Inflammatory macrophage treated with lipopolysaccharide for 4 hours (primary cell): ENCODE results near the gene PRR19.

ENCODE experiments used
- DNase-seq: peaks from one replicate; pipeline ENCODE4 v3.0.0-alpha.2; 2020

Gene PRR19

DNA sequence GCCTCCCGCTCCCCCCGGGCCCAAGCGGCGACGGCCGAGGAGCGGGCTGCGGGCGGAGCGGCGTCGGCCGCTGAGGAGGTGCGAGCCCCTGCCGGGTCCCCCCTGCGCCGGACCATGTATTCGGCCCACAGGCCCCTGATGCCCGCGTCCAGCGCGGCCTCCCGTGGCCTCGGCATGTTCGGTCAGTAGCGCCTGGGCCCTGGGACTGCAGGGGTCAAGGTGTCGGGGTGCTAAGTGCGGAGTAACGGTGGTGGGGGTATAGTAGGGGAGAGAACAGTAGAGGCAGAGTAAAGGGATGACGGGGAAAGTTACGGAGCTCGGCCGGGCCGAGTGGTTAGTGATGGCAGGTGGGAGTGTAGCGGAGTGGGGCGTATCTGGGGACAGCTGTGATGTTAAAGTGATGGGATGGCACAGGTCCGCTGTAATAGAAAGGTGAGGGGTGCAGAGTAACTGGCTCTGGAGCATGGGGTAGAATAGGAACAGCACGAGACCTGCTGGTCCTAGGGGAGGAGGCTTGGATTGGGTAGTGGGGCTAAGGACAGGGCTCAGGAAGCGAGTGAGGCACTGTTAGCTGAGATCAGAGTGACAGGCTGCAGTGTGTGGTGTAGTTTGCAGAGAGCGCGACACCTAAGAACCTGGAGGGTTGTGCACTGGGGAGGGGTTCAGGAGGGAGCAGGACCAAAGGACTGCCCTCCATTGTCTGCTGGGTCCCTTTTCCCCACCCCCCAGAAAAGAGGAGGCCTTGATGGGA, 17.2 kb upstream of the PRR19 start:
- DNase-seq = no peak

DNA sequence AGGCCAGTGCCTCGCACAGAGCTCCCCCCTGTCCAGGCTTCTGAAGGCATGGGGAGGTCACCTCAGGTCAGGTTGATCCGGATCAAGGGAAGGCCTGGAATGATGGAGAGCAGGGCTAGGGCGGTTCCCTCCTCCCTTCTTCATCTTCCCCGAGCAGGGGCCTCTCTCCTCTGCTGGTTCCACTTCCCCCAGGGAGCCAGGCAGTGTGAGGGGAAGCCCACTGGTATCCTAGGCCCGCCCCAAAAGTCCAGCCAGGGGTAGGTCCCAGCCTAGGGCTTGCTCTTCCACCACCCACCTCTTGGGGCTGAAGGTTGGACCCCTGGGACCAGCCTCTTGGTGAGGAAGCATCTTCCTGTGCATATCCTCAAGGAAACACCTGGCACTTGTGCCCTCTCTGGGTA, 16.4 kb upstream of the PRR19 start:
- DNase-seq = peak; percentile 50

DNA sequence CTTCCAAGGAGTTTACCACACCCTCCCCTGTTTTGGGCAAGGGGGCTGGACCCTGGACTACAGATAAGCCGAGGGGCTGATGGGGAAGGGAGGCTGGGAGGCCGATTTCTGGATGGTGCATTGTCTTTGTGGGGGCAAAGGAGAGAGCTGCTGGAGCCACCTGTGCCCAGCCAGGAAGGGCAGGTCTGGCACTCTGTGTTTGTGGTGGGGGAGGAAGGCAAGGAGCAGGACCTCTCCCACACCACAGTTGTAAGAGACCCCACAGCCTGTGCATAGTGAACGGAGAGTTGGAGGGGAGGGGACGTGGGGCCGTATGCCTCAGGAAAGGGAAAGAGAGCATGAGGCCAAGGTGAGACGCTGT, 16.0 kb upstream of the PRR19 start:
- no peak for DNase-seq

DNA sequence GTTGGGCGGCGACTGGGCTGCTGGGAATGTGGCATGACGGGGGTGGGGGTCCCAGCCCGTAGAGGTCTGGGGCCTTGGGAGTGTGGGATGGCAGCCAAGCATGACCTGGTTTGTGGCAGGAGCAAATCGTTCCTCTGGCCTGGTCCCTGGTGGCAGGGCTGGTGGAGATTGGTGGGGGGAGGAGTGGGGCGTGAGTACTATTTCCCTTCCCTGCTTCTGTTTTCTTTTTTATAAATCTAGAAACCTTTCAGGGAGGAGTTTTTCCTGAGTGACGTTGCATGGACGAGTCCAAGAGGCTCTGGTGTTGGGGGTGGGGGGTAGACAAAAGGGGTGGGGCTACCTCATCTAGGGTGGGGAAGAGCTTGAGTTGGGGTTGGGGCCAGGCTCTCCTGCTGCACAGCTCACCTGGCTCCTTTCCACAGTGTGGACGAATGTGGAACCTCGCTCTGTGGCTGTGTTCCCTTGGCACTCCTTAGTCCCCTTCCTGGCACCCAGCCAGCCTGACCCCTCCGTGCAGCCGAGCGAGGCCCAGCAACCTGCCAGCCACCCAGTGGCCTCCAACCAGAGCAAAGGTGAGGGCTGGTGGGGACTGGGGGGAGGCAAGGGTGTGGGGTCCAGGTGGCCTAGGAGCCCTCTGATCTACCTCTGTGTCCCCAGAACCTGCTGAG, 15.4 kb upstream of the PRR19 start:
- peak; percentile 53 for DNase-seq

DNA sequence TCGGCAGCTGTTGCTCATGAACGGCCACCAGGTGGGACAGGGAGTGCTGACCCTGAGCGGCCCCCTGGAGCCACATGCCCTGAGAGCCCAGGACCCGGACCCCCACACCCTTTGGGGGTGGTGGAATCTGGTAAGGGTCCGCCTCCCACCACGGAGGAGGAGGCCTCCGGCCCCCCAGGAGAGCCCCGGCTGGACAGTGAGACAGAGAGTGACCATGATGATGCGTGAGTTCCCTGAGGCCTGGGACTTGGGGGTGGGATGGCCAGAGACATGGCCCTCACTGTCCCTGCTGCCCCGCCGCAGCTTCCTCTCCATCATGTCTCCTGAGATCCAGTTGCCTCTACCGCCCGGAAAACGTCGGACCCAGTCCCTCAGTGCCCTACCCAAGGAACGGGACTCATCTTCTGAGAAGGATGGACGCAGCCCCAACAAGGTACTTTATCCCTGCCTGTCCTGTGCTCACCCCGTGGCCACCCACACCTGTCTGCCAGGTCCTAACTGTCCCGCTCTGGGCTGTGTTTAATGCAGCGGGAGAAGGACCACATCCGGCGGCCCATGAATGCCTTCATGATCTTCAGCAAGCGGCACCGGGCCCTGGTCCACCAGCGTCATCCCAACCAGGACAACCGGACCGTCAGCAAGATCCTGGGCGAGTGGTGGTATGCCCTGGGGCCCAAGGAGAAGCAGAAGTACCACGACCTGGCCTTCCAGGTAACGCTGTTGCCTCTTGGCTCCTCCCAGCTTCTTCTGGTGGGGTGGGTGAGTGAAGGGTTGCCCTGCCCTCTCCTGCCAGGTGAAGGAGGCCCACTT, 14.7 kb upstream of the PRR19 start:
- no peak for DNase-seq

DNA sequence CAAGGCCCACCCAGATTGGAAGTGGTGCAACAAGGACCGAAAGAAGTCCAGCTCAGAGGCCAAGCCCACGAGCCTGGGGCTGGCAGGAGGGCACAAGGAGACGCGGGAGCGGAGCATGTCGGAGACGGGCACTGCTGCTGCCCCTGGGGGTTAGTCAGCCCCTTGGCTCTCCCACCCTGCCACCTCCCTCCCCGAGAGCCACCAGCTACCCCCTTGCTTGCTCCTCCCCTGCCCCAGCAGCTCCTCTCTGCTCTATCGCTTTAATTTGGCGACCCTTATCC, 14.2 kb upstream of the PRR19 start:
- no peak for DNase-seq

DNA sequence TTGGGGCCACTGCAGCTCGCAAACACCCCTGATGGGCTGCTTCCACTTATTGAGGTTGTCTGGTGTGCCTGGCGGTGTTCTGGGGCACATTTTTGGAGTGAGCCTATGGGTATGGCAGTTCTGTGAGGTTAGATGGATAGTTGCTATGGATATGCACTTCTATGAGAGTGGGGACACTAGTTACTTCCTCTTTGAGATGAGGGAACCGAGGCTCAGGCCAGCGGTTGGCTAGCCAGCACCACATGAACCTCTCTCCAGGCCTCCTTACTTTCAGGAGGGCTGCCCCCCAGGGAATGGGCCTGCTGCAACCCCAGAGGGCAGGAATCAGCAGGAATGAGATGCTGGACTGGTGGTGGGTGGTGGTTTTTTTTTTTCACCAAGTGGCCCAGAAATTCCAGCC, 13.5 kb upstream of the PRR19 start:
- DNase-seq = no peak

DNA sequence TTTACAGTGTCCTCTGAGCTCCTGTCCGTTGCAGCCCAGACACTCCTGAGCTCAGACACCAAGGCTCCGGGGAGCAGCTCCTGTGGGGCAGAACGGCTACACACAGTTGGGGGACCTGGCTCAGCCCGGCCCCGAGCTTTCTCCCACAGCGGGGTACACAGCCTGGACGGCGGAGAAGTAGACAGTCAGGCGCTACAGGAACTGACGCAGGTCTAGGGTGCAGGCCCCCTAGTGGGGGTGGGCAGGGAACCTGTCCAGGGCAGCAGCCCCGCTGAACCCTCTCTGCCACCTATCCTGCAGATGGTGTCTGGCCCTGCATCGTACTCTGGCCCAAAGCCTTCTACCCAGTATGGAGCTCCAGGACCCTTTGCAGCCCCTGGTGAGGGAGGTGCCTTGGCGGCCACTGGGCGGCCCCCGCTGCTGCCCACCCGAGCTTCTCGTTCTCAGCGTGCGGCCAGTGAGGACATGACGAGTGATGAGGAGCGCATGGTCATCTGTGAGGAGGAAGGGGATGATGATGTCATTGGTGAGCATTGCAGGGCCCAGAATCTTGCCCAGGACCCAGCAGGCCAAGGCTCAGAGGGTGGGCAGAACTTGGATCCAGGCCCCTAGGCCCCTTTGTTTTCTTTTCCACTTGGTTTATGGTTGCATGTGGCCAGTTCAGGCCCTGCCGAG, 12.9 kb upstream of the PRR19 start:
- DNase-seq = no peak

DNA sequence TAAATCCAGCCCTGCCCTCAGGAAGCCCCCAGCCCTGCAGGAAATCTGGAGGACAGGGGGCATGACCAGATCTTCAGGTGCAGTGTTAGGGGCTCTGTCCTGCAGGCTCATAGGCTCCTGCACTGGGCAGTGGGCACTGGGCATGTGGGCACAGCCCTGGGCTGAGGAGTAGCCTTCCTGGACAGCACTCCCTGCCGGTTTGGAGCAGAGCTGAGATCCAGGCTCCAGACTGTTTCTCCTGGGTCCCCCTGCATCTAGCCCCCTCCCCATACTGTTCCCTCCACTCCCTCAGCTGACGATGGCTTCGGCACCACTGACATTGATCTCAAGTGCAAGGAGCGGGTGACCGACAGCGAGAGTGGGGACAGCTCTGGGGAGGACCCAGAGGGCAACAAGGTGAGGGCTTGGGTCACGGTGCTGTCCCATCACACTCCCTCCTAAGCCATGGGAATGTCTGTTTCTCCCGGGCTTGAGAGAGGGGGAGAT, 12.3 kb upstream of the PRR19 start:
- DNase-seq = no peak

DNA sequence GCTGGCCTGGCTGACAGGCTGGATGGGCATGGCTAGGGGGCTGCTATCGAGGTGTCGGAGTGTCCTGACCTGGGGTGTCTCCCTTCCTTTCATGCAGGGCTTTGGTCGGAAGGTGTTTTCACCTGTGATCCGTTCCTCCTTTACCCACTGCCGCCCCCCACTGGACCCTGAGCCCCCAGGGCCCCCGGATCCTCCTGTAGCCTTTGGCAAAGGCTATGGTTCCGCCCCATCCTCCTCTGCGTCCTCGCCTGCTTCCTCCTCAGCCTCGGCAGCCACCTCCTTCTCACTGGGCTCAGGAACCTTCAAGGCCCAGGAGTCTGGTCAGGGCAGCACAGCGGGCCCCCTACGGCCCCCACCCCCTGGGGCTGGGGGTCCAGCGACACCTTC, 11.8 kb upstream of the PRR19 start:
- no peak for DNase-seq

DNA sequence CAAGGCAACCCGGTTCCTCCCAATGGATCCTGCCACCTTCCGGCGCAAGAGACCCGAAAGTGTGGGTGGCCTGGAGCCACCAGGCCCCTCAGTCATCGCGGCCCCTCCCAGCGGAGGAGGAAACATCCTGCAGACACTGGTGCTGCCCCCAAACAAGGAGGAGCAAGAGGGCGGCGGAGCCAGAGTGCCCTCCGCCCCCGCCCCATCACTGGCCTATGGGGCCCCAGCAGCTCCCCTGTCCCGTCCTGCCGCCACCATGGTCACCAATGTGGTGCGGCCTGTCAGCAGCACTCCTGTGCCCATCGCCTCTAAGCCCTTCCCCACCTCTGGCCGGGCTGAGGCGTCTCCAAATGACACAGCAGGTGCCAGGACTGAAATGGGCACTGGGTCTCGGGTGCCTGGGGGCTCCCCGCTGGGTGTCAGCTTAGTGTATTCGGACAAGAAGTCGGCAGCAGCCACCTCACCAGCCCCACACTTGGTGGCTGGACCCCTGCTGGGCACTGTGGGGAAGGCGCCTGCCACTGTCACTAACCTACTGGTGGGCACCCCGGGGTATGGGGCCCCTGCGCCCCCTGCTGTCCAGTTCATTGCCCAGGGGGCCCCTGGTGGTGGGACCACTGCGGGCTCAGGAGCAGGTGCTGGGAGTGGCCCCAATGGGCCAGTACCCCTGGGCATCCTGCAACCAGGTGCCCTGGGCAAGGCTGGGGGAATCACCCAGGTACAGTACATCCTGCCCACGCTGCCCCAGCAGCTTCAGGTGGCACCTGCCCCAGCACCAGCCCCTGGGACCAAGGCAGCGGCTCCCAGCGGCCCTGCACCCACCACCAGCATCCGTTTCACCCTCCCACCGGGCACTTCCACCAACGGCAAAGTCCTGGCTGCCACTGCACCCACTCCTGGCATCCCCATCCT, 11.2 kb upstream of the PRR19 start:
- DNase-seq = peak; percentile 32

DNA sequence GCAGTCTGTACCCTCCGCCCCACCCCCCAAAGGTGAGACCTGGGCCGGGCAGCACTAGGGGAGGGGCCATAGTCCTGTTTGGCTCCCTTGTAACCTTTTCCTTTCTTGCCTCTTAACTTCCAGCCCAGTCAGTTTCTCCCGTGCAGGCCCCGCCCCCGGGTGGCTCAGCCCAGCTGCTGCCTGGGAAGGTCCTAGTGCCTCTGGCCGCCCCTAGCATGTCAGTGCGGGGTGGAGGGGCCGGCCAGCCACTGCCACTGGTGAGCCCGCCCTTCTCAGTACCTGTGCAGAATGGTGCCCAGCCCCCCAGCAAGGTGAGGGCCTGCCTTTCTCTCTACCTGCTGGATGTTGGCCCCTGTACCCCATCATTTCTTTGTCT, 10.5 kb upstream of the PRR19 start:
- no peak for DNase-seq

DNA sequence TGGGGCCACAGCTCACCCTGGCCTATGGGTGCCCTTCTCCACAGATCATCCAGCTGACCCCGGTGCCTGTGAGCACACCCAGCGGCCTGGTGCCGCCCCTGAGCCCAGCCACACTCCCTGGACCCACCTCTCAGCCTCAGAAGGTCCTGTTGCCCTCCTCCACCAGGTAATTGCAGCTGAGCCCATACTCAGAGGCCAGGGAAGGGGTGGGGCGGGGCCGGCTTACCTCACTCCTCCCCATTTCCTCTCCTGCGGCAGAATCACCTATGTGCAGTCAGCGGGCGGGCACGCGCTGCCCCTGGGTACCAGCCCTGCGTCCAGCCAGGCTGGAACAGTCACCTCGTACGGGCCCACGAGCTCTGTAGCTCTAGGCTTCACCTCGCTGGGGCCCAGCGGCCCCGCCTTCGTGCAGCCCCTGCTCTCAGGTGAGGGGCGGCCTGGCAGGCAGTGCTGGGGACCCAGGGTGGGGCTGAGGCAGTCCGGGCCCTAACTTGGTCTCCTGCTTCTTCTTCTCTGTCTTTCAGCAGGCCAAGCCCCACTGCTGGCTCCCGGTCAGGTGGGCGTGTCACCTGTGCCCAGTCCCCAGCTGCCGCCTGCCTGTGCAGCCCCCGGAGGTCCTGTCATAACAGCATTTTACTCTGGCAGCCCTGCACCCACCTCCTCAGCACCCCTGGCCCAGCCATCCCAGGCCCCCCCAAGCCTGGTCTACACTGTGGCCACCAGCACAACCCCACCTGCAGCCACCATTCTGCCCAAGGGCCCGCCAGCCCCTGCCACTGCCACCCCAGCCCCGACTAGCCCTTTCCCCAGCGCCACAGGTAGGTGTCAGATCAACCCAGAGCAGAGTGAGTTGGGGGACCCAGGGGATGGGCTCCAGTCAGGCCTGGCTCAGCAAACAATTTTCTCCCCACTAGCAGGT, 9.6 kb upstream of the PRR19 start:
- no peak for DNase-seq

DNA sequence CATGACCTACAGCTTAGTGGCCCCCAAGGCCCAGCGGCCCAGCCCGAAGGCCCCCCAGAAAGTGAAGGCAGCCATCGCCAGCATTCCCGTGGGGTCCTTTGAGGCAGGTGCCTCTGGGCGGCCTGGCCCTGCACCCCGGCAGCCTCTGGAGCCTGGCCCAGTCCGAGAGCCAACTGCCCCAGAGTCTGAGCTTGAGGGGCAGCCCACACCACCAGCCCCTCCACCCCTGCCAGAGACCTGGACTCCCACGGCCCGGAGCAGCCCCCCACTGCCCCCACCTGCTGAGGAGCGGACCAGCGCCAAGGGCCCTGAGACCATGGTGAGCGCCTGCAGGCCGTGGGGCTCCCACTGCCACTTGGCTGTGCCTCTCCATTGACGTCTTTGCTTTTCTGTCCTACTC, 9.0 kb upstream of the PRR19 start:
- DNase-seq = no peak

DNA sequence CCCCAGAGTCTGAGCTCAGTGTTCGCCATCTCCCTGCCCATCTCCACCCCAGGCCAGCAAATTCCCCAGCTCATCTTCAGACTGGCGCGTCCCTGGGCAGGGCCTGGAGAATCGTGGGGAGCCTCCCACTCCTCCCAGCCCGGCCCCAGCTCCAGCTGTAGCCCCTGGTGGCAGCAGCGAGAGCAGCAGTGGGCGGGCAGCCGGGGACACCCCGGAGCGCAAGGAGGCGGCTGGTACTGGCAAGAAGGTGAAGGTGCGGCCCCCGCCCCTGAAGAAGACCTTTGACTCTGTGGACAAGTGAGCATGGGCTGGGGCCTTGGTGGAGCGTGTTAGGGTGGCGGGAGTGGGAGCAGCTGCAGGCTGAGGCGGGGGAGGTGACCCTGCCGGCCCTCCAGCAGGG, 8.4 kb upstream of the PRR19 start:
- DNase-seq = no peak

DNA sequence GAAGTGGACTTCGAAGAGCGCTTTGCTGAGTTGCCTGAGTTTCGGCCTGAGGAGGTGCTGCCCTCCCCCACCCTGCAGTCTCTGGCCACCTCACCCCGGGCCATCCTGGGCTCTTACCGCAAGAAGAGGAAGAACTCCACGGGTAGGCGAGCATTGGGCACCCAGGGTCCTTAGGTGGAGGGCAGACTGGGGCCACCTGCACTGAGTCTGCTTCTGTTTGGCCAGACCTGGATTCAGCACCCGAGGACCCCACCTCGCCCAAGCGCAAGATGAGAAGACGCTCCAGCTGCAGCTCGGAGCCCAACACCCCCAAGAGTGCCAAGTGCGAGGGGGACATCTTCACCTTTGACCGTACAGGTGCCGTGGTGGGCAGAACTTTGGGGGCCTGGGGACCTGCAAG, 8.0 kb upstream of the PRR19 start:
- DNase-seq = no peak

DNA sequence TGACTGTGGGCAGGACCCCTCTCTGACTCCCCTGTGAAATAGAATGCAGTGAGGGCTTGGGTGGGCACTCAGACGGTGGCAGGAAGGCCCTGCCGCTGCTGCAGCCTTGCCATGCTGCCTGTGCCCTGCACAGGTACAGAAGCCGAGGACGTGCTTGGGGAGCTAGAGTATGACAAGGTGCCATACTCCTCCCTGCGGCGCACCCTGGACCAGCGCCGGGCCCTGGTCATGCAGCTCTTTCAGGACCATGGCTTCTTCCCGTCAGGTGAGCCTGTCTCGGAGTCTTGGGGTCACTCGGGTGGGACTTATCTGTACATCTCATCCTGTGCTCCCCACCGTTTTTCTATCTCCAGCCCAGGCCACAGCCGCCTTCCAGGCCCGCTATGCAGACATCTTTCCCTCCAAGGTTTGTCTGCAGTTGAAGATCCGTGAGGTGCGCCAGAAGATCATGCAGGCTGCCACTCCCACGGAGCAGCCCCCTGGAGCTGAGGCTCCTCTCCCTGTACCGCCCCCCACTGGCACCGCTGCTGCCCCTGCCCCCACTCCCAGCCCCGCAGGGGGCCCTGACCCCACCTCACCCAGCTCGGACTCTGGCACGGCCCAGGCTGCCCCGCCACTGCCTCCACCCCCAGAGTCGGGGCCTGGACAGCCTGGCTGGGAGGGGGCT, 7.3 kb upstream of the PRR19 start:
- DNase-seq = no peak

DNA sequence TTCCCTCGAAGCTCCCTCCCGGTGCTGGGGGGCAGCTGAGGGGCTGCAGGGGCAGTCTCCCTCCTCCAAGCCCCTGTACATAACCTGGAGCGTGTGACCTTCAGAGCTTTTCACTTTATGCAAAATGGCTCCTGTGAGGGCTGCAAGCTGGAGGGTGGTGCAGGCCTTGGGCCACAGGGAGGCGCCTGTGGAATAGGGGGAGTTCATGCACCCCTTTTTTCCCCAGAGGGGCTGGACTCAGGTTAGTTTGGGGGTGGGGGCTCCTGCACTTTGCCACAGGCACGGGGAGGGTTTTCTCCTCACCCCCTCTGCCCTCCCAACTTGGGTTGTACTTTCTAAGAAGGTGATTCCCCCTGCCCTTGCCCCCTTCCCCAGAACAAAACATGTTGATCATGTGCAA, 6.6 kb upstream of the PRR19 start:
- no peak for DNase-seq

DNA sequence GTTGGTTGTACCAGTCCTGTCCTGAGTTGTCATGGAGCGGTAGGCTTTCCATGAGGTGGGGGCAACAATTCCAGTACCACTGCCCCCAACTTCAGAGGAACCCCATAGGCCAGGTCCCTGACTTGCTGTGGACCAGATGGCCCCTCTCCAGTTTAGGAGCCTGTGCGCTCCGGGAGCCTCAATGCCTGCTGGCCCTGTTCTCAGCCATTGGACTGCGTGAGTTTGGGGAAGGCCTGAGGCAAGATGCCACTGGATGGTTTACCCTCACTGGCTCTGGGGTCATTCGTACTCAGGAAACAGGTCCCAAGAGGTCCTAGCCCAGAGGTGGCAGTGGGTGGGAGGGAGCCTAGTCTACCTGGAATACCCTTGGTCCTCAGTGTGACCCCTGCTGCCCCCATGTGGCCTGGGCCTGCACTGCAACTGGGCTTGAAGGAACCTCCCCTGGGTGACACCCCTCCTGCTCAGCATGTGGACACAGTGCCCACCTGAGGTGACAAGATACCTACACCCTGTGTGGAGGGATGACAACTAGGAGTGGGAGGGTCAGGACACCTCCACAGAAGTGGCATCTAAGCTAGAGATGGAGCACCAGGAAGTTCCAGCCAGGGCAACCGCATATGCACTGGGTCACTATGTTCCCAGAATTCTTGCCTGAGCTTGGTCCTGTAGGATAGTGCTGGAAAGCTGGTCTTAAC, 6.0 kb upstream of the PRR19 start:
- peak; percentile 59 for DNase-seq

DNA sequence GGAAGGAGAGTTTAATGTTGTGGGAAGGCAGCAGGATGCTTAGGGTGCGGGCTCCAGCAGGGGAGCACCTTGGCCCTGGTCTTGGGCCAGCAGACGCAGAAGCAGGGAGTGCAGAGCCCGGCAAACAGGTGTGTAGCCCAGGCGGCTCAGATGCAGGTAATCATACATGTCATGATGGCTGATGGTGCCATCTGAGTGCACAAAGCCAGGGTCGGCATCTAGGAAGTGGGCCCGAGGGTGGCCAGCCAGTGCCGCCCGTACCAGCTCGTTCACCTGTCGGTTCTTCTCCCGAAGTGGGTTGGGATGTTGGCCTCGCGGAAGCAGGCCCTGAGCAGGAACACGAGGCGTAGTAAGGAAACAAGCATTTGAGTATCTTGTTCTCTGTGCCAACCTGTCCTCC, 4.9 kb upstream of the PRR19 start:
- no peak for DNase-seq
